K562 (cell line): ENCODE data around the gene CHCHD6.

Source experiments
- ATF1 ChIP-seq, 2 experiments: fragments of 450-650 bp in 1 of 2; IDR thresholded peaks; 2 replicates each; pipeline ENCODE4 v1.6.1; 2016; ENCODE audit warnings: missing compliant biosample characterization in 1 of 2, missing genetic modification characterization in 1 of 2
- CTCF ChIP-seq, 3 experiments: IDR thresholded peaks in 2 of 3; conservative IDR thresholded peaks in 1 of 3; 2 replicates each; pipeline ENCODE4 v1.5.1; 2011 to 2012; ENCODE audit warnings: low read length in 3 of 3, mild to moderate bottlenecking in 3 of 3, control low read depth in 2 of 3, improper control_type of control experiment in 1 of 3, inconsistent platforms in 1 of 3, low read depth in 1 of 3, mixed read lengths in 1 of 3, moderate library complexity in 1 of 3; ENCODE audit not compliant: insufficient read depth in 2 of 3
- E2F6 ChIP-seq, 2 experiments: IDR thresholded peaks; 2 replicates each; pipeline ENCODE4 v1.6.1; 2011; ENCODE audit warnings: borderline replicate concordance in 1 of 2, control low read depth in 1 of 2, low read depth in 1 of 2, low read length in 1 of 2, mild to moderate bottlenecking in 1 of 2, mixed read lengths in 1 of 2, moderate library complexity in 1 of 2; ENCODE audit not compliant: insufficient read depth in 1 of 2, insufficient read length in 1 of 2, poor library complexity in 1 of 2, severe bottlenecking in 1 of 2; ENCODE audit errors: extremely low read depth in 1 of 2
- FOXK2 ChIP-seq, 2 experiments: fragments of 450-650 bp; IDR thresholded peaks in 1 of 2; conservative IDR thresholded peaks in 1 of 2; 2 replicates each; pipeline ENCODE4 v1.6.1; 2016; ENCODE audit warnings: low read depth in 2 of 2, mild to moderate bottlenecking in 1 of 2
- NKRF ChIP-seq: fragments of 450-650 bp; IDR thresholded peaks from 2 replicates; pipeline ENCODE4 v1.6.1; 2016; ENCODE audit warnings: borderline replicate concordance
- PRDM10 ChIP-seq: fragments of 450-650 bp; IDR thresholded peaks from 2 replicates; pipeline ENCODE4 v1.6.1; 2018; ENCODE audit not compliant: partially characterized antibody
- STAG1 ChIP-seq: sonication (generic); formaldehyde crosslinking; IDR thresholded peaks from 2 replicates; pipeline ENCODE4 v1.5.0; 2020; ENCODE audit warnings: missing genetic modification reagents, borderline replicate concordance
- THAP7 ChIP-seq: fragments of 250-450 bp; sonication (Bioruptor Pico); IDR thresholded peaks from 2 replicates; pipeline ENCODE4 v1.5.0; 2021

GRCh38 chr3:126896067-126896441, 192.0 kb downstream of the CHCHD6 start:
- TF ChIP-seq NKRF: no peak
- no peak for TF ChIP-seq STAG1 (CRISPR knock-in tag)
- no peak for TF ChIP-seq CTCF (IDR thresholded peaks at IDR 0.05 in 2 of 3, conservative IDR thresholded peaks at IDR 0.05 in 1 of 3; ENCODE audit: insufficient read depth in 2 of 3, low read depth in 1 of 3, low read length in 3 of 3)
- no peak for TF ChIP-seq ATF1 (CRISPR knock-in tag; IDR thresholded peaks at IDR 0.05)
- TF ChIP-seq ATF1 (tag; IDR thresholded peaks at IDR 0.05): no peak
- no peak for TF ChIP-seq FOXK2 (conservative IDR thresholded peaks at IDR 0.05 in 1 of 2, IDR thresholded peaks at IDR 0.05 in 1 of 2; ENCODE audit: low read depth in 2 of 2)
- no peak for TF ChIP-seq THAP7 (CRISPR knock-in tag)
- TF ChIP-seq PRDM10: no peak
- no peak for TF ChIP-seq E2F6 (IDR thresholded peaks at IDR 0.05; ENCODE audit: borderline replicate concordance in 1 of 2, extremely low read depth in 1 of 2, insufficient read depth in 1 of 2, insufficient read length in 1 of 2, low read depth in 1 of 2, low read length in 1 of 2, poor library complexity in 1 of 2, severe bottlenecking in 1 of 2)
